Mesenchymal stem cell (in vitro differentiated cells and primary cell): Measurements from ENCODE around the gene TBL1X.

Experiments
- DNase-seq: peaks from one replicate; pipeline ENCODE4 v3.0.0-alpha.2; 2013
- H2AFZ ChIP-seq: one replicate; pipeline ENCODE4 v1.6.1; 2013; ENCODE audit warnings: low read depth, mild to moderate bottlenecking, control low read depth, inconsistent platforms, low read length, moderate library complexity
- H2AK5ac ChIP-seq: 2 replicates; pipeline ENCODE4 v1.6.1; 2013; ENCODE audit warnings: low read length, moderate library complexity, mild to moderate bottlenecking, inconsistent platforms; ENCODE audit not compliant: severe bottlenecking
- H2BK120ac ChIP-seq: one replicate; pipeline ENCODE4 v1.6.1; 2013; ENCODE audit warnings: low read depth, mild to moderate bottlenecking, inconsistent platforms, low read length, moderate library complexity
- H2BK12ac ChIP-seq, 2 experiments: one replicate each; pipeline ENCODE4 v1.6.1; 2013; ENCODE audit warnings: inconsistent platforms in 2 of 2, low read length in 2 of 2, mild to moderate bottlenecking in 2 of 2, moderate library complexity in 2 of 2, control low read depth in 1 of 2
- H2BK15ac ChIP-seq: one replicate; pipeline ENCODE4 v1.6.1; 2013; ENCODE audit warnings: mild to moderate bottlenecking, low read depth, inconsistent platforms; ENCODE audit not compliant: poor library complexity, severe bottlenecking
- H2BK5ac ChIP-seq: 2 replicates; pipeline ENCODE4 v1.6.1; 2013; ENCODE audit warnings: low read depth, mild to moderate bottlenecking, low read length, control low read depth, inconsistent platforms; ENCODE audit not compliant: poor library complexity, severe bottlenecking
- H3K14ac ChIP-seq, 2 experiments: one replicate each; pipeline ENCODE4 v1.6.1; 2013; ENCODE audit warnings: inconsistent platforms in 2 of 2, low read length in 2 of 2, control low read depth in 1 of 2, mild to moderate bottlenecking in 1 of 2, moderate library complexity in 1 of 2
- H3K18ac ChIP-seq, 2 experiments: one replicate each; pipeline ENCODE4 v1.6.1; 2013; ENCODE audit warnings: inconsistent platforms in 2 of 2, low read length in 2 of 2, control low read depth in 1 of 2, low read depth in 1 of 2, mild to moderate bottlenecking in 1 of 2
- H3K23ac ChIP-seq, 2 experiments: one replicate each; pipeline ENCODE4 v1.6.1; 2013; ENCODE audit warnings: inconsistent platforms in 2 of 2, low read length in 2 of 2, mild to moderate bottlenecking in 2 of 2, moderate library complexity in 2 of 2, control low read depth in 1 of 2
- H3K27ac ChIP-seq: 2 replicates; pipeline ENCODE4 v1.5.1; 2013; ENCODE audit warnings: mild to moderate bottlenecking, moderate library complexity, low read length, control low read depth, inconsistent platforms; ENCODE audit not compliant: poor library complexity, severe bottlenecking
- H3K27me3 ChIP-seq, 2 experiments: 2 replicates each; pipeline versions ENCODE4 v1.6.1 to v1.7.0; 2013; ENCODE audit warnings: low read length in 2 of 2, mild to moderate bottlenecking in 2 of 2, moderate library complexity in 2 of 2, control low read depth in 1 of 2, inconsistent platforms in 1 of 2; ENCODE audit not compliant: control insufficient read depth in 1 of 2, insufficient read depth in 1 of 2
- H3K36me3 ChIP-seq, 2 experiments: 2 replicates each; pipeline versions ENCODE4 v1.6.1 to v1.7.0; 2013; ENCODE audit warnings: low read length in 2 of 2, control low read depth in 1 of 2, inconsistent platforms in 1 of 2, low read depth in 1 of 2, mild to moderate bottlenecking in 1 of 2; ENCODE audit not compliant: insufficient read depth in 2 of 2, control insufficient read depth in 1 of 2
- H3K4ac ChIP-seq, 2 experiments: one replicate each; pipeline ENCODE4 v1.6.1; 2013; ENCODE audit warnings: inconsistent platforms in 2 of 2, low read length in 2 of 2, mild to moderate bottlenecking in 2 of 2, moderate library complexity in 2 of 2, control low read depth in 1 of 2, low read depth in 1 of 2
- H3K4me1 ChIP-seq: 2 replicates; pipeline ENCODE4 v1.6.1; 2013; ENCODE audit warnings: low read depth, low read length, control low read depth; ENCODE audit not compliant: control insufficient read depth, insufficient read depth
- H3K4me2 ChIP-seq: 2 replicates; pipeline ENCODE4 v1.6.1; 2013; ENCODE audit warnings: low read length, mild to moderate bottlenecking, inconsistent platforms; ENCODE audit not compliant: poor library complexity, severe bottlenecking
- H3K4me3 ChIP-seq, 2 experiments: 2 replicates each; pipeline versions ENCODE4 v1.5.1 to v1.7.0; 2013; ENCODE audit warnings: low read length in 2 of 2, mild to moderate bottlenecking in 2 of 2, control low read depth in 1 of 2, low read depth in 1 of 2; ENCODE audit not compliant: insufficient read depth in 1 of 2
- H3K79me1 ChIP-seq: replicated peaks from 2 replicates; pipeline ENCODE4 v1.6.1; 2013; ENCODE audit warnings: mild to moderate bottlenecking, control low read depth, low read length, inconsistent platforms; ENCODE audit not compliant: poor library complexity, severe bottlenecking
- H3K9ac ChIP-seq: 2 replicates; pipeline ENCODE4 v1.7.0; 2013; ENCODE audit warnings: mild to moderate bottlenecking, low read length, moderate library complexity
- H3K9me3 ChIP-seq: 2 replicates; pipeline ENCODE4 v1.7.0; 2013; ENCODE audit warnings: mild to moderate bottlenecking, low read length; ENCODE audit not compliant: control insufficient read depth
- H4K8ac ChIP-seq: one replicate; pipeline ENCODE4 v1.6.1; 2013; ENCODE audit warnings: inconsistent platforms, mild to moderate bottlenecking, low read length, moderate library complexity
- H4K91ac ChIP-seq: one replicate; pipeline ENCODE4 v1.6.1; 2013; ENCODE audit warnings: mild to moderate bottlenecking, low read length, inconsistent platforms
- WGBS: methylation state at CpG from one replicate; pipeline ENCODE4 v1.1.7; 2013; ENCODE audit warnings: mixed read lengths; 5-methylcytosine and 5-hydroxymethylcytosine counted together

Gene TBL1X

GRCh38 chrX:9687899-9688298 is 223.0 kb downstream of the TBL1X start:
- 98% methylated on average over 27 of the region's 27 CpGs for WGBS
- no peak overlapping the region for H2AFZ ChIP-seq

GRCh38 chrX:9688833-9689232 is 224.0 kb downstream of the TBL1X start:
- Histone ChIP-seq H3K79me1 (peaks cover 1% of the 10 kb centered on the region), H4K91ac (no peak overlapping the region), H3K4me1 (peaks cover 2% of the 10 kb centered on the region), H2BK12ac (no peak overlapping the region), H3K9me3 (no peaks in the 10 kb centered on the region), H3K4me2 (no peak overlapping the region), H2BK15ac (no peak overlapping the region), H3K9ac (no peak overlapping the region), H2BK5ac (no peak overlapping the region), H4K8ac (no peak overlapping the region), H3K18ac (no peak overlapping the region), H3K27me3 (no peaks in the 10 kb centered on the region), H3K23ac (no peak overlapping the region), H3K4ac (no peak overlapping the region), H3K36me3 (peaks cover 29 to 52% of the 10 kb centered on the region in 2 experiments), H3K27ac (no peak overlapping the region), H2BK120ac (no peak overlapping the region), H3K14ac (no peak overlapping the region), H2AK5ac (no peak overlapping the region), H3K4me3 (peak overlapping the region in 1 of 2 experiments; percentile 8), H2AFZ (no peak overlapping the region)
- DNase-seq, result no peak
- 98% methylated on average over 24 of the region's 24 CpGs for WGBS

More at GRCh38 chrX:9687899-9688298, 223.0 kb downstream of the TBL1X start:
- no peak overlapping the region for H2BK15ac ChIP-seq
- no peak overlapping the region for H2AK5ac ChIP-seq
- no peak overlapping the region for H3K4me2 ChIP-seq
- no peak overlapping the region for H3K23ac ChIP-seq
- H3K4ac ChIP-seq, result no peak overlapping the region
- H3K4me1 ChIP-seq, result peaks cover 2% of the 10 kb centered on the region
- peaks cover 1% of the 10 kb centered on the region for H3K79me1 ChIP-seq
- no peak overlapping the region for H4K8ac ChIP-seq
- H3K14ac ChIP-seq, result no peak overlapping the region
- no peak overlapping the region for H3K9ac ChIP-seq
- no peaks in the 10 kb centered on the region for H3K27me3 ChIP-seq
- H3K9me3 ChIP-seq, result no peaks in the 10 kb centered on the region
- no peak overlapping the region for H2BK5ac ChIP-seq
- H2BK120ac ChIP-seq, result no peak overlapping the region
- H3K36me3 ChIP-seq, result peaks cover 19 to 49% of the 10 kb centered on the region in 2 experiments
- H4K91ac ChIP-seq, result no peak overlapping the region
- H2BK12ac ChIP-seq, result no peak overlapping the region
- H3K27ac ChIP-seq, result no peak overlapping the region
- no peak overlapping the region for H3K4me3 ChIP-seq
- no peak overlapping the region for H3K18ac ChIP-seq
- no peak for DNase-seq

- Histone ChIP-seq H3K14ac (no peak overlapping the region), H4K91ac (no peak overlapping the region), H3K4ac (no peak overlapping the region), H3K4me1 (peaks cover 2% of the 10 kb centered on the region), H3K4me2 (no peak overlapping the region), H2AK5ac (no peak overlapping the region), H3K18ac (no peak overlapping the region), H3K79me1 (peaks cover 1% of the 10 kb centered on the region), H3K27me3 (no peaks in the 10 kb centered on the region), H3K23ac (no peak overlapping the region), H3K4me3 (no peak overlapping the region), H3K27ac (no peak overlapping the region), H3K9ac (no peak overlapping the region), H2BK120ac (no peak overlapping the region), H3K9me3 (no peaks in the 10 kb centered on the region), H2AFZ (no peak overlapping the region), H2BK15ac (no peak overlapping the region), H2BK12ac (no peak overlapping the region), H3K36me3 (peaks cover 30 to 52% of the 10 kb centered on the region in 2 experiments), H2BK5ac (no peak overlapping the region), H4K8ac (no peak overlapping the region)
- no peak for DNase-seq
- 98% methylated on average over 5 of the region's 5 CpGs for WGBS
Measured at GRCh38 chrX:9690046-9690445, 225.2 kb downstream of the TBL1X start.

GRCh38 chrX:9693307-9694001 is 228.6 kb downstream of the TBL1X start:
- no peak overlapping the region for H3K9ac ChIP-seq
- H3K18ac ChIP-seq, result no peak overlapping the region
- 93% methylated on average over 9 of the region's 12 CpGs for WGBS

More at GRCh38 chrX:9693307-9694001, 228.6 kb downstream of the TBL1X start:
- Histone ChIP-seq H3K4me2 (no peak overlapping the region), H3K4ac (no peak overlapping the region), H2BK120ac (no peak overlapping the region), H3K23ac (no peak overlapping the region), H2BK5ac (no peak overlapping the region), H4K8ac (no peak overlapping the region), H2BK12ac (no peak overlapping the region), H2AK5ac (no peak overlapping the region), H3K79me1 (peaks cover 3% of the 10 kb centered on the region), H4K91ac (no peak overlapping the region), H2BK15ac (no peak overlapping the region), H3K27ac (no peak overlapping the region), H3K14ac (no peak overlapping the region), H3K27me3 (no peaks in the 10 kb centered on the region), H3K4me1 (peaks cover 2% of the 10 kb centered on the region), H3K9me3 (no peaks in the 10 kb centered on the region), H2AFZ (no peak overlapping the region), H3K36me3 (peaks cover 28 to 53% of the 10 kb centered on the region in 2 experiments), H3K4me3 (no peak overlapping the region)
- DNase-seq, result no peak
